Esophagus muscularis mucosa (tissue), 4 donors: ENCODE results near the gene RUNX2. TPM values are rescaled to one million over a fixed set of nuclear protein-coding genes. Genes with fewer than 3 reads are reported as not detected.

Experiments used
- DNase-seq: peaks from one replicate; pipeline ENCODE4 v3.0.0-alpha.2; 2017; ENCODE audit errors: extremely low spot score
- H3K27ac ChIP-seq, 4 donors: fragments of 200-600 bp; sonication (generic); replicated peaks in 1 of 4; 1 replicate in 3 of 4; 2 replicates in 1 of 4; pipeline ENCODE4 v1.5.1; 2016 to 2019; ENCODE audit warnings: mild to moderate bottlenecking in 1 of 4
- H3K27me3 ChIP-seq, 4 donors: fragments of 200-600 bp; sonication (generic); one replicate each; pipeline versions ENCODE4 v1.5.1 to v1.6.0; 2016 to 2019
- H3K36me3 ChIP-seq, 4 donors: fragments of 200-600 bp; sonication (generic); one replicate each; pipeline ENCODE4 v1.5.1; 2016 to 2019
- H3K4me1 ChIP-seq, 4 donors: fragments of 200-600 bp; sonication (generic); one replicate each; pipeline ENCODE4 v1.5.1; 2016 to 2019
- H3K4me3 ChIP-seq, 4 donors: fragments of 200-600 bp; sonication (generic); 1 replicate in 2 of 4; 2 replicates in 2 of 4; pipeline ENCODE4 v1.5.1; 2016 to 2019; ENCODE audit warnings: mild to moderate bottlenecking in 4 of 4, moderate library complexity in 1 of 4
- H3K9me3 ChIP-seq, 4 donors: fragments of 200-600 bp; sonication (generic); 1 replicate in 3 of 4; 2 replicates in 1 of 4; pipeline ENCODE4 v1.5.1; 2016 to 2019
- EP300 ChIP-seq: sonication (generic); formaldehyde crosslinking; IDR thresholded peaks from one replicate; pipeline ENCODE4 v1.6.1; 2017; ENCODE audit warnings: antibody characterized with exemption
- POLR2A ChIP-seq: fragments of 450-650 bp; IDR thresholded peaks from one replicate; pipeline ENCODE4 v1.6.1; 2017; ENCODE audit warnings: antibody characterized with exemption, moderate library complexity, mild to moderate bottlenecking, low read depth
- POLR2AphosphoS5 ChIP-seq, 2 donors: sonication (generic); formaldehyde crosslinking; IDR thresholded peaks; one replicate each; pipeline ENCODE4 v1.6.1; 2017; ENCODE audit warnings: antibody characterized with exemption in 2 of 2
- WGBS: methylation state at CpG from one replicate; pipeline ENCODE4 v1.1.5; 2018; 5-methylcytosine and 5-hydroxymethylcytosine counted together
- intact Hi-C: fragments of 100-400 bp; cut with DNase I; formaldehyde crosslinking; loops from one replicate; pipeline ENCODE4 v1.15.1; 2023
- total RNA-seq, 4 donors: library from RNA; depleted of rRNA; stranded (reverse); fragments of >200 nt; gene quantifications; one replicate each; pipeline versions ENCODE4 v1.1.0 to v1.2.1, GENCODE V29; 2016
- TF ChIP-seq, protein P1 (sequence below), 3 experiments: fragments of 200-600 bp in 2 of 3; fragments of 450-650 bp in 1 of 3; sonication (generic) in 2 of 3; IDR thresholded peaks; one replicate each; pipeline ENCODE4 v1.5.1; 2017 to 2019; ENCODE audit warnings: antibody characterized with exemption in 3 of 3, mild to moderate bottlenecking in 2 of 3, moderate library complexity in 1 of 3

Gene RUNX2
- total RNA-seq, 4 donors from 2014 or later: 1.0 to 1.6 (median 1.4) TPM

DNA sequence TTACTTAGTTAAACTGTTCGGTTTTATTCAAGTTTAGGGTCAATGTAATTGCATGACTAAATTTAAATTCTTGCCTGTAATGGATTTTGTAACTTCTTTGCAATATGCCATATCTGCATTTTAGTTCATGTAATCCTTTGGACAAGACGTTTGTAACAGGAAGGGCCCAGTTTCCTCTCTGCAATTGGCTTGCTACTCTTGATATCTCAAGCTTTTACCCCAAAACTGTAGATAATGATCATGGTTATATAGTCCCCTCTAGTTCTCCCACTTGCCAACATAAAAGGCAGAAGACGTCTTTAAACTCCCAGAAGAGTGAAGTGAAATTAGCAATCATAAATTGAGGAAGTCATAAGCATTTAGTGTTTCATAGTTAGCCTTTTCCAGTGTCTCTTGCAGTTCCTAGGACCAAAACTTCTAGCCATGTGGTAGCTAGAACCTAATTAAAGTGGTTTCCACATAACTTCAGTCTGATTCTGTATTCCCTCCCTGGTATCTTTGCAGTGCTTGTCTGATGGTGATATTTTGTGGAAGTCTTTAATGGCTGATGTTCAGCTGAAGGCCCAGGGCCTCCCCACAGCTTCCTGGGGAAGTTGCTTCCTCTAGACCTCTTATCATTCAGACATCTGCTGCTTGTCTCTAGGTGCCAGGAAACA, 167.4 kb downstream of the RUNX2 start:
- Histone ChIP-seq H3K27ac (no peak overlapping the region), H3K27me3 (no peaks in the 10 kb centered on the region), H3K36me3 (no peaks in the 10 kb centered on the region), H3K9me3 (no peaks in the 10 kb centered on the region), H3K4me3 (no peak overlapping the region), H3K4me1 (no peaks in the 10 kb centered on the region)
- intact Hi-C loops: no loop called here
- no peak for DNase-seq
- 75% methylated on average over 3 of the region's 3 CpGs for WGBS
- TF ChIP-seq, protein P1, sequence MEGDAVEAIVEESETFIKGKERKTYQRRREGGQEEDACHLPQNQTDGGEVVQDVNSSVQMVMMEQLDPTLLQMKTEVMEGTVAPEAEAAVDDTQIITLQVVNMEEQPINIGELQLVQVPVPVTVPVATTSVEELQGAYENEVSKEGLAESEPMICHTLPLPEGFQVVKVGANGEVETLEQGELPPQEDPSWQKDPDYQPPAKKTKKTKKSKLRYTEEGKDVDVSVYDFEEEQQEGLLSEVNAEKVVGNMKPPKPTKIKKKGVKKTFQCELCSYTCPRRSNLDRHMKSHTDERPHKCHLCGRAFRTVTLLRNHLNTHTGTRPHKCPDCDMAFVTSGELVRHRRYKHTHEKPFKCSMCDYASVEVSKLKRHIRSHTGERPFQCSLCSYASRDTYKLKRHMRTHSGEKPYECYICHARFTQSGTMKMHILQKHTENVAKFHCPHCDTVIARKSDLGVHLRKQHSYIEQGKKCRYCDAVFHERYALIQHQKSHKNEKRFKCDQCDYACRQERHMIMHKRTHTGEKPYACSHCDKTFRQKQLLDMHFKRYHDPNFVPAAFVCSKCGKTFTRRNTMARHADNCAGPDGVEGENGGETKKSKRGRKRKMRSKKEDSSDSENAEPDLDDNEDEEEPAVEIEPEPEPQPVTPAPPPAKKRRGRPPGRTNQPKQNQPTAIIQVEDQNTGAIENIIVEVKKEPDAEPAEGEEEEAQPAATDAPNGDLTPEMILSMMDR (IDR thresholded peaks at IDR 0.05): no peak
- no peak for TF ChIP-seq POLR2A
- TF ChIP-seq POLR2AphosphoS5 (IDR thresholded peaks at IDR 0.05): no peak
- no peak for TF ChIP-seq EP300

DNA sequence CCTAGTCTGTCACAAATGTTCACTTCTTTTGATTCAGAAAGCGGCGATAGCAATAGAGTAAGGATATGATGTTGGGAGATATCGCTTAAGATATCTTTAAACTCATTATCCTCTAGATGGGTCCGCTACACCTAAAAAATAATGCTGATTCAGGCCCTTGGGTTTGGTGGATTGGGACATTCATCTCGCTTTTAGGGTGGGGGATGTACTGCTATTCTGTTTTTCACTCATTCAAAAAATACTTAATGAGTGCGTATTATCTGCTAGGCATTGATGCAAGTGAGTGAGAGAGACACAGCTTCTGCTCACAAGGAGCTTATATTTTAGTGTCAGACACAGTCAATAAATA, 167.9 kb downstream of the RUNX2 start:
- intact Hi-C loops: no loop called here
- Histone ChIP-seq H3K9me3 (no peaks in the 10 kb centered on the region), H3K27ac (no peak overlapping the region), H3K4me3 (no peak overlapping the region), H3K36me3 (no peaks in the 10 kb centered on the region), H3K27me3 (no peaks in the 10 kb centered on the region), H3K4me1 (no peaks in the 10 kb centered on the region)
- no peak for DNase-seq
- TF ChIP-seq POLR2A: no peak
- TF ChIP-seq EP300: no peak
- TF ChIP-seq, protein P1 (IDR thresholded peaks at IDR 0.05): no peak
- no peak for TF ChIP-seq POLR2AphosphoS5 (IDR thresholded peaks at IDR 0.05)
- WGBS: 95% methylated on average over 6 of the region's 6 CpGs

DNA sequence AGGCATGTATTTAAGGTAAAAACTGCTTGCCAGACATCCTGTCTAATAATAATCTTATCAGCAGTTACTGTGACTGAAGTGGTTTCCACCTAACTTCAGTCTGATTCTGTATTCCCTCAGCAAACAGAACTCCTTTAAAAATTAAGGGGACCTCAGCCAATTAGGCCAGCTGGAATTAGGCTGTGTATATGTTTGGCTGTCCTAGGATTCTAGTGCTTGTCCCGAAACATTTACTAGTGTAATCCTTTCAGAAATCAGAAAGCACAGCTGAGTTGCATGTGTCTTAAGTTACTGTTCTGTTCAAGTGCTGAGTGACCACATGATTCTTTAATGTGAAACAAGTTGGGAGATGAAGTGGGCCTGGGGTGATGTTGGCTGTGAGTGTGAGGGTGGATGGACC, 170.5 kb downstream of the RUNX2 start:
- Histone ChIP-seq H3K4me3 (no peak overlapping the region), H3K9me3 (no peaks in the 10 kb centered on the region), H3K27me3 (no peaks in the 10 kb centered on the region), H3K36me3 (no peaks in the 10 kb centered on the region), H3K27ac (no peak overlapping the region), H3K4me1 (no peaks in the 10 kb centered on the region)
- 47% methylated on average over 1 of the region's 1 CpG for WGBS
- DNase-seq: no peak
- intact Hi-C loops: no loop called here
- TF ChIP-seq EP300: no peak
- TF ChIP-seq, protein P1 (IDR thresholded peaks at IDR 0.05): no peak
- TF ChIP-seq POLR2AphosphoS5 (IDR thresholded peaks at IDR 0.05): no peak
- TF ChIP-seq POLR2A: no peak

DNA sequence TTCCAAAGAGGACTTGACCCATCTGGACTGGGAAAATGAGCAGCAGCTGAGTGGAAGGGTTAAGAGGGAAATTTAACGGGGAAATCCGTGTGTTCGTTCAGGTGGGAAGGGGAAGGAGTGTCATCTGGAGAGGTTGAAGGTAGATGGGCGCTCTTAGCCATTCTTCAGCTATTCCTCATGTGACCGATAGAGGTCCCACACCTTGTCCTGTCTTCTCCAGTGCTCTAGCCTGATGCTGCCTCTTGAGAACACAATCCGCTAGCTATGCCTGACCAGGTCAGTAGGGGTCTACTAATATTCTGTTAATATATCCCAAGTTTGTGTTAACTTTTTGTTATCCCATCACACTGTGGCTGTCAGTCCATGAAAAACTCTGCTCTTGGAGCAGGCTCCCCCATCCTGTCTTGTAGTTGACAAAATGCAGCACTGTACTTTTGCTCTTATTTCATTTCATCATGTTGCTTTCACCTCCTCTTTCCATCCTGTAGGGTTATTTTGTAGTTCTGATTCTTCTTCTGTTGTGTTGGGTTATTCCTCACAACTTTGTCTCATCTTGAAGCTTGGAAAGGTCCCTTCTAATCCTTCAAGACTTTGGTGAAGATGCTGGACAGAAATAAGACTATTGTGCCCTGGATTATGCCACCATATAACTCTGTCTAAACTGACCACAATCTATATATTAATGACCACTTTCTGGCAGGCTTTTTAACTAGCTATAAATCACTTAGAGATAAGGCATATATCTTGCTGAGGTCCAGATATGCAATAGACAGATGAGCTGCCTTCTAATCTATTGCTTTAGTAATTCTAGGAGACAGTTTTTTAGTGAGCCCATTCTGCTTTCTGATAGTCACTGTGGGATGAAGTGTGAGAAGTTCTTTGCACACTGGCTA, 173.0 kb downstream of the RUNX2 start:
- WGBS: 85% methylated on average over 6 of the region's 6 CpGs
- intact Hi-C loops: no loop called here

More for the DNA sequence above, 173.0 kb downstream of the RUNX2 start:
- no peak for DNase-seq
- TF ChIP-seq POLR2AphosphoS5 (IDR thresholded peaks at IDR 0.05) (no peak), EP300 (no peak), POLR2A (no peak)
- TF ChIP-seq, protein P1 (IDR thresholded peaks at IDR 0.05): no peak
- Histone ChIP-seq H3K4me1 (peaks cover 0 to 4% (median 2%) of the 10 kb centered on the region in 4 donors), H3K4me3 (no peak overlapping the region), H3K27ac (no peak overlapping the region), H3K27me3 (no peaks in the 10 kb centered on the region), H3K9me3 (no peaks in the 10 kb centered on the region), H3K36me3 (no peaks in the 10 kb centered on the region)
